ENCODE data around the gene SHISA9. TPM values are rescaled to one million over a fixed set of nuclear protein-coding genes. Genes with fewer than 3 reads are reported as not detected.

SHISA9 gene
- total RNA-seq, 1 experiment from 2014 or later, result 0.29 TPM

- Histone ChIP-seq H3K4me3 (ENCODE audit: low read depth, low read length) (no peak overlapping the region), H3K4me1 (no peaks in the 10 kb centered on the region), H3K27me3 (replicated peaks; ENCODE audit: control insufficient read depth, insufficient read depth, low read length) (no peaks in the 10 kb centered on the region), H3K9me3 (no peaks in the 10 kb centered on the region), H3K36me3 (ENCODE audit: control insufficient read depth, insufficient read depth, low read length) (no peaks in the 10 kb centered on the region)
- ChIA-PET POLR2A (no interaction called here), CTCF (interaction anchor here (0.6 kb wide), 1 partner anchor 193 kb away, joined by 9 read pairs; no protein-coding TSS in a partner anchor)
- Mint-ChIP-seq H3K27ac (ENCODE audit: unreplicated experiment) (no peak overlapping the region), H3K9me3 (ENCODE audit: unreplicated experiment) (no peaks in the 10 kb centered on the region), H3K4me3 (ENCODE audit: unreplicated experiment) (no peak overlapping the region), H3K36me3 (ENCODE audit: insufficient read depth, unreplicated experiment) (no peaks in the 10 kb centered on the region), H3K4me1 (ENCODE audit: low read depth, unreplicated experiment) (no peaks in the 10 kb centered on the region), H3K27me3 (ENCODE audit: insufficient read depth, unreplicated experiment) (no peaks in the 10 kb centered on the region)
- intact Hi-C loops (cut with micrococcal nuclease; ENCODE audit: unreplicated experiment), result no loop called here
- BruUV-seq (replicated peaks), result no TSS peak
- TF ChIP-seq CTCF (IDR thresholded peaks at IDR 0.05; ENCODE audit: insufficient read depth in 1 of 2, low read depth in 1 of 2, low read length in 1 of 2, severe bottlenecking in 1 of 2, unreplicated experiment in 1 of 2), result no peak
- DNase-seq, result no peak
These were observed 245.4 kb downstream of the SHISA9 start for GRCh38 chr16:13146829-13147228.

GRCh38 chr16:13148294-13148693 lies 246.9 kb downstream of the SHISA9 start:
- no peaks in the 10 kb centered on the region for H3K36me3 Mint-ChIP-seq (ENCODE audit: insufficient read depth, unreplicated experiment)
- H3K4me3 Mint-ChIP-seq (ENCODE audit: unreplicated experiment), result no peak overlapping the region
- no peaks in the 10 kb centered on the region for H3K4me1 ChIP-seq
- no peaks in the 10 kb centered on the region for H3K36me3 ChIP-seq (ENCODE audit: control insufficient read depth, insufficient read depth, low read length)
- CTCF ChIA-PET, result no interaction called here
- no peak for TF ChIP-seq CTCF (IDR thresholded peaks at IDR 0.05; ENCODE audit: insufficient read depth in 1 of 2, low read depth in 1 of 2, low read length in 1 of 2, severe bottlenecking in 1 of 2, unreplicated experiment in 1 of 2)
- H3K27me3 ChIP-seq (replicated peaks; ENCODE audit: control insufficient read depth, insufficient read depth, low read length), result no peaks in the 10 kb centered on the region
- no peaks in the 10 kb centered on the region for H3K4me1 Mint-ChIP-seq (ENCODE audit: low read depth, unreplicated experiment)
- no peaks in the 10 kb centered on the region for H3K9me3 Mint-ChIP-seq (ENCODE audit: unreplicated experiment)
- no peaks in the 10 kb centered on the region for H3K9me3 ChIP-seq
- no peak overlapping the region for H3K4me3 ChIP-seq (ENCODE audit: low read depth, low read length)
- intact Hi-C loops (cut with micrococcal nuclease; ENCODE audit: unreplicated experiment), result no loop called here
- POLR2A ChIA-PET, result no interaction called here
- no peak overlapping the region for H3K27ac Mint-ChIP-seq (ENCODE audit: unreplicated experiment)
- peaks cover 6% of the 10 kb centered on the region for H3K27me3 Mint-ChIP-seq (ENCODE audit: insufficient read depth, unreplicated experiment)
- no peak for DNase-seq
- BruUV-seq (replicated peaks), result no TSS peak

- Histone ChIP-seq H3K9me3 (no peaks in the 10 kb centered on the region), H3K36me3 (ENCODE audit: control insufficient read depth, insufficient read depth, low read length) (no peaks in the 10 kb centered on the region), H3K4me1 (no peaks in the 10 kb centered on the region), H3K4me3 (ENCODE audit: low read depth, low read length) (no peak overlapping the region), H3K27me3 (replicated peaks; ENCODE audit: control insufficient read depth, insufficient read depth, low read length) (no peaks in the 10 kb centered on the region)
- peaks cover 6% of the 10 kb centered on the region for H3K27me3 Mint-ChIP-seq (ENCODE audit: insufficient read depth, unreplicated experiment)
- H3K4me3 Mint-ChIP-seq (ENCODE audit: unreplicated experiment), result no peak overlapping the region
- intact Hi-C loops (cut with micrococcal nuclease; ENCODE audit: unreplicated experiment), result no loop called here
- BruUV-seq (replicated peaks), result no TSS peak
- TF ChIP-seq CTCF (IDR thresholded peaks at IDR 0.05; ENCODE audit: insufficient read depth in 1 of 2, low read depth in 1 of 2, low read length in 1 of 2, severe bottlenecking in 1 of 2, unreplicated experiment in 1 of 2), result no peak
- POLR2A ChIA-PET, result no interaction called here
- DNase-seq, result no peak
- H3K4me1 Mint-ChIP-seq (ENCODE audit: low read depth, unreplicated experiment), result no peaks in the 10 kb centered on the region
- H3K27ac Mint-ChIP-seq (ENCODE audit: unreplicated experiment), result no peak overlapping the region
- CTCF ChIA-PET, result no interaction called here
- no peaks in the 10 kb centered on the region for H3K36me3 Mint-ChIP-seq (ENCODE audit: insufficient read depth, unreplicated experiment)
- H3K9me3 Mint-ChIP-seq (ENCODE audit: unreplicated experiment), result no peaks in the 10 kb centered on the region
These were observed 247.4 kb downstream of the SHISA9 start for GRCh38 chr16:13148836-13149235.
